ENCODE measurements around the gene AFF4. TPM values are rescaled to one million over a fixed set of nuclear protein-coding genes. Genes with fewer than 3 reads are reported as not detected.
"Not testable (repeated sequence)": the region's sequence is repeated elsewhere in the genome, so short reads cannot be mapped to it uniquely, and the experiment has no call there.

AFF4 gene
- polyA plus RNA-seq, 1 donor, result 49.1 TPM

GRCh38 chr5:132979976-132980375 lies 16.5 kb upstream of the AFF4 start:
- no peak for DNase-seq
- Histone ChIP-seq H3K27me3 (ENCODE audit: control insufficient read depth, insufficient read depth, low read length) (no peaks in the 10 kb centered on the region), H3K36me3 (ENCODE audit: control insufficient read depth, insufficient read depth, low read length) (no peaks in the 10 kb centered on the region), H3K4me3 (ENCODE audit: low read length) (no peak overlapping the region), H3K9me3 (ENCODE audit: control insufficient read depth, low read depth, low read length) (no peaks in the 10 kb centered on the region), H3K27ac (ENCODE audit: low read length) (no peak overlapping the region), H3K4me1 (ENCODE audit: control insufficient read depth, insufficient read depth, low read length) (no peaks in the 10 kb centered on the region)
- WGBS (ENCODE audit: insufficient coverage, low lambda C conversion rate), result 80% methylated on average over 2 of the region's 2 CpGs

- Histone ChIP-seq H3K36me3 (ENCODE audit: control insufficient read depth, insufficient read depth, low read length) (no peaks in the 10 kb centered on the region), H3K27ac (ENCODE audit: low read length) (no peak overlapping the region), H3K4me1 (ENCODE audit: control insufficient read depth, insufficient read depth, low read length) (no peaks in the 10 kb centered on the region), H3K27me3 (ENCODE audit: control insufficient read depth, insufficient read depth, low read length) (no peaks in the 10 kb centered on the region), H3K4me3 (ENCODE audit: low read length) (no peak overlapping the region), H3K9me3 (ENCODE audit: control insufficient read depth, low read depth, low read length) (no peaks in the 10 kb centered on the region)
- WGBS (ENCODE audit: insufficient coverage, low lambda C conversion rate), result no CpG with 5 or more reads among the region's 3 CpGs
- DNase-seq, result no peak
Measured at GRCh38 chr5:132979367-132979940, 16.0 kb upstream of the AFF4 start.

GRCh38 chr5:132976852-132977251 lies 13.4 kb upstream of the AFF4 start:
- Histone ChIP-seq H3K27me3 (ENCODE audit: control insufficient read depth, insufficient read depth, low read length) (no peaks in the 10 kb centered on the region), H3K4me3 (ENCODE audit: low read length) (no peak overlapping the region), H3K4me1 (ENCODE audit: control insufficient read depth, insufficient read depth, low read length) (no peaks in the 10 kb centered on the region), H3K27ac (ENCODE audit: low read length) (no peak overlapping the region), H3K9me3 (ENCODE audit: control insufficient read depth, low read depth, low read length) (no peaks in the 10 kb centered on the region), H3K36me3 (ENCODE audit: control insufficient read depth, insufficient read depth, low read length) (no peaks in the 10 kb centered on the region)
- no CpG with 5 or more reads among the region's 3 CpGs for whole genome bisulfite sequencing (ENCODE audit: insufficient coverage, low lambda C conversion rate)
- DNase-seq, result no peak

DNA sequence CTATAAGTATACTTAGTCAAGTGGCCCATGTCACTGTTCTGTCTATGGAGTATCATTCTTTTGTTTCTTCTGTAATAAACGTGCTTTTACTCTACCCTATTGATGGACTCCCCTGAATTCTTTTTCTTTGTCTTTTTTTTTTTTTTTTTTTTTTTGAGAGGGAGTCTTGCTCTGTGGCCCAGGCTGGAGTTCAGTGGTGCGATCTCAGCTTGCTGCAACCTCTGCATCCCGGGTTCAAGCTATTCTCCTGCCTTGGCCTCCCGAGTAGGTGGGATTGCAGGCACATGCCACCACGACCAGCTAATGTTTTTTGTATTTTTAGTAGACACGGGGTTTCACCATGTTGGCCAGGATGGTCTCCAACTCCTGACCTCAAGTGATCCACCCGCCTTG lies 9.0 kb upstream of the AFF4 start:
- no CpG with 5 or more reads among the region's 7 CpGs for WGBS (ENCODE audit: insufficient coverage, low lambda C conversion rate)
- H3K4me1 ChIP-seq (ENCODE audit: control insufficient read depth, insufficient read depth, low read length); H3K9me3 ChIP-seq (ENCODE audit: control insufficient read depth, low read depth, low read length); DNase-seq; H3K27ac ChIP-seq (ENCODE audit: low read length); H3K4me3 ChIP-seq (ENCODE audit: low read length); H3K27me3 ChIP-seq (ENCODE audit: control insufficient read depth, insufficient read depth, low read length); H3K36me3 ChIP-seq (ENCODE audit: control insufficient read depth, insufficient read depth, low read length): not testable (repeated sequence)

DNA sequence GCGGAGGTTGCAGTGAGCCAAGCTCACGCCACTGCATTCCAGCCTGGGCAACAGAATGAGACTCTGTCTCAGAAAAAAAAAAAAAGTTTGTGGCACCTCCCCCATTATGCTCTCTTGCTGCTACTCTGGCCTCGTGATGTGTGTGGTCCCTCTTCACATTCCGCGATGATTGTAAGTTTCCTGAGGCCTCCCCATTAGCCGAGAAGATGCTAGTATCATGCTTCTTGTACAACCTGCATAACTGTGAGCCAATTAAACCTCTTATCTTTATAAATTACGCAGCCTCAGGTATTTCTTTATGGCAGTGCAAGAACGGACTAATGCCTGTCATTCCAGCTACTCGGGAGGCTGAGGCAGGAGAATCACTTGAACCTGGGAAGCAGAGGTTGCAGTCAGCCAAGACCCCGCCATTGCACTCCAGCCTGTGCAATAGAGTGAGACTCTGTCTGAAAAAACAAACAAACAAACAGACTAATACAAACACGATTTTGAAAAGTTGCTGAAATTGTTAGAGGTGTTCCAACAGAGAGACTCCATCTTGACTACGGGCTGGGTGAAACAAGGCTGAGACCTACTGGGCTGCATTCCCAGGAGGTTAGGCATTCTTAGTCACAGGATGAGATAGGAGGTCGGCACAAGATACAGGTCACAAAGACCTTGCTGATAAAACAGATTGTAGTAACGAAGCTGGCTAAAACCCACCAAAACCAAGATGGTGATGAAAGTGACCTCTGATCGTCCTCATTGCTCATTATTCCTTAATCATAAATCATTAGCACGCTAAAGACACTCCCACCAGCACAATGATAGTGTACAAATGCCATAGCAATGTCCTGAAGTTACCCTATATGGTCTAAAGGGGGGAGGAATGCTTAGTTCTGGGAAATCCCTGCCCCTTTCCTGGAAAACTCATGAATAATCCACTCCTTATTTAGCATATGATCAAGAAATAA lies 8.3 kb upstream of the AFF4 start:
- DNase-seq, result peak in 1 of 2 donors; percentile 31
- no peaks in the 10 kb centered on the region for H3K36me3 ChIP-seq (ENCODE audit: control insufficient read depth, insufficient read depth, low read length)
- H3K9me3 ChIP-seq (ENCODE audit: control insufficient read depth, low read depth, low read length), result no peaks in the 10 kb centered on the region
- no peaks in the 10 kb centered on the region for H3K4me1 ChIP-seq (ENCODE audit: control insufficient read depth, insufficient read depth, low read length)
- H3K27ac ChIP-seq (ENCODE audit: low read length), result no peak overlapping the region
- no peaks in the 10 kb centered on the region for H3K27me3 ChIP-seq (ENCODE audit: control insufficient read depth, insufficient read depth, low read length)
- WGBS (ENCODE audit: insufficient coverage, low lambda C conversion rate), result 50% methylated on average over 2 of the region's 16 CpGs
- H3K4me3 ChIP-seq (ENCODE audit: low read length), result no peak overlapping the region

DNA sequence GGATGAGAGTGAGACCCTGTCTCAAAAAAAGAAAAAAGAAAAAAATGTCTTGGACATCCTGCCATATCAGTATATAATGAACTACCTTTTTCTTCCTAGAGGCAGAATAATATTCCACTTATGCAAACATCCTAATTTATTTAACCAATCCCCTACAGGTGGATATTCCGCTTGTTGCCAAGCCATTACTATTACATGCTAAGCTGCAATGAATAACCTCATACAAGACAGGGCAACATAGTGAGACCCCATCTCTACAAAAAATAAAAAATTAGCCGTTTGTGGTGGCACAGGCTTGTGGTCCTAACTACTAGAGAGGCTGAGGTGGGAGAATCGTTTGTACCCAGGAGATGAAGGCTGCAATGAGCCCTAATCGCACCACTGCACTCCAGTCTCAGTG lies 1.7 kb upstream of the AFF4 start:
- no peak for DNase-seq
- Histone ChIP-seq H3K27me3 (ENCODE audit: control insufficient read depth, insufficient read depth, low read length) (no peaks in the 10 kb centered on the region), H3K9me3 (ENCODE audit: control insufficient read depth, low read depth, low read length) (no peaks in the 10 kb centered on the region), H3K36me3 (ENCODE audit: control insufficient read depth, insufficient read depth, low read length) (no peaks in the 10 kb centered on the region), H3K4me3 (ENCODE audit: low read length) (no peak overlapping the region), H3K27ac (ENCODE audit: low read length) (no peak overlapping the region), H3K4me1 (ENCODE audit: control insufficient read depth, insufficient read depth, low read length) (peaks cover 5% of the 10 kb centered on the region)
- WGBS (ENCODE audit: insufficient coverage, low lambda C conversion rate), result 100% methylated on average over 1 of the region's 4 CpGs

GRCh38 chr5:132962429-132963021 lies 909 bp downstream of the AFF4 start:
- no peaks in the 10 kb centered on the region for H3K36me3 ChIP-seq (ENCODE audit: control insufficient read depth, insufficient read depth, low read length)
- H3K27me3 ChIP-seq (ENCODE audit: control insufficient read depth, insufficient read depth, low read length), result no peaks in the 10 kb centered on the region
- H3K9me3 ChIP-seq (ENCODE audit: control insufficient read depth, low read depth, low read length), result no peaks in the 10 kb centered on the region
- peak overlapping the region; percentile 78 for H3K4me3 ChIP-seq (ENCODE audit: low read length)
- WGBS (ENCODE audit: insufficient coverage, low lambda C conversion rate), result 0% methylated on average over 1 of the region's 21 CpGs
- peaks cover 5% of the 10 kb centered on the region for H3K4me1 ChIP-seq (ENCODE audit: control insufficient read depth, insufficient read depth, low read length)
- H3K27ac ChIP-seq (ENCODE audit: low read length), result peak overlapping the region; percentile 92
- peak; percentile 49 to 86 for DNase-seq

DNA sequence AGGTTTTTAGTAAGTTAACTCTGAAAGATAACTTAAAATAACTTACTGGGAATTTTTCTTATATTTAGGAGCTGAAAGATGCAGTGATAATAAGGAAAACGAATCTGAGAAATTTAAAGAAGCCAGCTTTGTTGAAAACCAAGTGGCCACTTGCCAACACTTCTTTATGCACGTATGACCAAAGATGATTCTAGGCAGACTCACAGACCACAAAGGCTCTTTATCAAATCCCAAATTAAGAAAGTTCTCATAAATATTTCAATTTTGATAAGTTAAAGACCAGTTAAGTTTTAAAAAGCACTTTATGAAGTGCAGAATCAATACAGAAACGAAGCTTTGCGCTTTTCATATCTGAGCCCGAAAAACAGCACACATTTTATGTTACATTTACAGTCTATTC lies 1.5 kb downstream of the AFF4 start:
- Histone ChIP-seq H3K4me1 (ENCODE audit: control insufficient read depth, insufficient read depth, low read length) (peaks cover 5% of the 10 kb centered on the region), H3K4me3 (ENCODE audit: low read length) (peak overlapping the region; percentile 78), H3K36me3 (ENCODE audit: control insufficient read depth, insufficient read depth, low read length) (peaks cover 2% of the 10 kb centered on the region), H3K27ac (ENCODE audit: low read length) (peak overlapping the region; percentile 92), H3K27me3 (ENCODE audit: control insufficient read depth, insufficient read depth, low read length) (no peaks in the 10 kb centered on the region), H3K9me3 (ENCODE audit: control insufficient read depth, low read depth, low read length) (no peaks in the 10 kb centered on the region)
- peak; percentile 17 to 35 for DNase-seq
- WGBS (ENCODE audit: insufficient coverage, low lambda C conversion rate), result 0% methylated on average over 1 of the region's 5 CpGs

DNA sequence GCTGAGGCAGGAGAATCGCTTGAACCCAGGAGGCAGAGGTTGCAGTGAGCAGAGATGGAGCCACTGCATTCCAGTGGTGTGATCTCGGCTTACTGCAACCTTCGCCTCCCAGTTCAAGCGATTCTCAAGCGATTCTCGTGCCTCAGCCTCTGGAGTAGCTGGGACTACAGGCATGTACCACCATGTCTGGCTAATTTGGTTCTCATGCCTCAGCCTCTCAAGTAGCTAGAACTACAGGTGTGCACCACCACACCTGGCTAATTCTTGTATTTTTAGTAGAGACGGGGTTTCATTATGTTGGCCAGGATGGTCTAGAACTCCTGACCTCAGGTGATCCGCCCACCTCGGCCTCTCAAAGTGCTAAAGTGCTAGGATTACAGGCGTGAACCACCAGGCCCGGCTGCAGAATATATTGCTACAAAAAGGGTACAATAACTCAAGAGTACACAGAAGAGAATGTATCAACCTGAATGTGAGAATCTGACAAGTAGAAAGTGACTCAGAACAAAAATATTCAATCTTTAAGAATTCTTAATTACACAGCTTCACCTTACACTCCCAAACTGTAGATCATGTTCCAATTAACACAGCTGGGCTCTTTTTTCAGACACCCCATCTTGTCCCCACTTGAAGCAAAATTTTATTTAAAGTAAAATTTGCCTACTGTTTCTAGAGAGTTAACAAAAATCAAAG lies 2.2 kb downstream of the AFF4 start:
- H3K36me3 ChIP-seq (ENCODE audit: control insufficient read depth, insufficient read depth, low read length); H3K27me3 ChIP-seq (ENCODE audit: control insufficient read depth, insufficient read depth, low read length); H3K9me3 ChIP-seq (ENCODE audit: control insufficient read depth, low read depth, low read length); H3K4me1 ChIP-seq (ENCODE audit: control insufficient read depth, insufficient read depth, low read length); DNase-seq: not testable (repeated sequence)
- 100% methylated on average over 1 of the region's 11 CpGs for WGBS (ENCODE audit: insufficient coverage, low lambda C conversion rate)
- Histone ChIP-seq H3K27ac (ENCODE audit: low read length) (peak overlapping the region; percentile 92), H3K4me3 (ENCODE audit: low read length) (peak overlapping the region; percentile 78)

DNA sequence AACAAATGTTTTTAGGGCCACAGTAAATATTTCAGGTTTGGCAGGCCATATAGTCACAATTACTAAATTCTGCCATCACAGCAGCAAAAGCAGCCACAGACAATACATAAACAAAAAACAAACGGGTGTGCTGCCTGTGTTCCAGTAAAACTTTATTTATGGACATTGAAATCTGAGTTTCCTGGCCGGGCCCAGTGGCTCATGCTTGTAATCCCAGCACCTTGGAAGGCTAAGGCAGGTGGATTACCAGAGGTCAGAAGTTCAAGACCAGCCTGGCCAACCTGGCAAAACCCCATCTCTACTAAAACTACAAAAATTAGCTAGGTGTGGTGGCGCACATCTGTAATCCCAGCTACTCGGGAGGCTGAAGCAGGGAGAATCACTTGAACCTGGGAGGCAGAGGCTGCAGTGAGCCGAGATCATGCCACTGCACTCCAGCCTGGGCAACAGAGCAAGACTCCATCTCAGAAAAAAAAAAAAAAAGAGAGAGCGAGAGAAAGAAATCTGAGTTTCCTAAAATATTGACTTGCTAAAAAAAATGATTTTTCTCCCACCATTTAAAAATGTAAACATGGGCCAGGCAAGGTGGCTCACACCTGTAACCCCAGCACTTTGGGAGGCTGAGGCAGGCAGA lies 7.2 kb downstream of the AFF4 start:
- H3K27ac ChIP-seq (ENCODE audit: low read length); H3K4me1 ChIP-seq (ENCODE audit: control insufficient read depth, insufficient read depth, low read length); DNase-seq; H3K4me3 ChIP-seq (ENCODE audit: low read length); H3K9me3 ChIP-seq (ENCODE audit: control insufficient read depth, low read depth, low read length); H3K27me3 ChIP-seq (ENCODE audit: control insufficient read depth, insufficient read depth, low read length): not testable (repeated sequence)
- peaks cover 17% of the 10 kb centered on the region for H3K36me3 ChIP-seq (ENCODE audit: control insufficient read depth, insufficient read depth, low read length)
- no CpG with 5 or more reads among the region's 6 CpGs for WGBS (ENCODE audit: insufficient coverage, low lambda C conversion rate)

Data from large intestine (tissue), 3 donors.